Testis (tissue), 2 donors: ENCODE data around the gene VPS26A.

Experiments used
- CTCF ChIP-seq, 3 experiments: fragments of 450-650 bp in 2 of 3; fragments of 200-600 bp in 1 of 3; sonication (generic) in 1 of 3; IDR thresholded peaks; one replicate each; pipeline ENCODE4 v1.5.1; 2016 to 2019; ENCODE audit warnings: antibody characterized with exemption in 3 of 3, mild to moderate bottlenecking in 2 of 3, moderate library complexity in 1 of 3
- POLR2A ChIP-seq: fragments of 450-650 bp; IDR thresholded peaks from one replicate; pipeline ENCODE4 v1.6.1; 2017; ENCODE audit warnings: antibody characterized with exemption, mild to moderate bottlenecking, moderate library complexity

- TF ChIP-seq POLR2A (no peak), CTCF (IDR thresholded peaks at IDR 0.05) (no peak)
These were observed 78.4 kb downstream of the VPS26A start for GRCh38 chr10:69202332-69202731.
